ENCODE measurements around the gene MKNK1.
A peak's percentile ranks its signal among the peaks of the same experiment; 100 is the strongest.

The MKNK1 gene

DNA sequence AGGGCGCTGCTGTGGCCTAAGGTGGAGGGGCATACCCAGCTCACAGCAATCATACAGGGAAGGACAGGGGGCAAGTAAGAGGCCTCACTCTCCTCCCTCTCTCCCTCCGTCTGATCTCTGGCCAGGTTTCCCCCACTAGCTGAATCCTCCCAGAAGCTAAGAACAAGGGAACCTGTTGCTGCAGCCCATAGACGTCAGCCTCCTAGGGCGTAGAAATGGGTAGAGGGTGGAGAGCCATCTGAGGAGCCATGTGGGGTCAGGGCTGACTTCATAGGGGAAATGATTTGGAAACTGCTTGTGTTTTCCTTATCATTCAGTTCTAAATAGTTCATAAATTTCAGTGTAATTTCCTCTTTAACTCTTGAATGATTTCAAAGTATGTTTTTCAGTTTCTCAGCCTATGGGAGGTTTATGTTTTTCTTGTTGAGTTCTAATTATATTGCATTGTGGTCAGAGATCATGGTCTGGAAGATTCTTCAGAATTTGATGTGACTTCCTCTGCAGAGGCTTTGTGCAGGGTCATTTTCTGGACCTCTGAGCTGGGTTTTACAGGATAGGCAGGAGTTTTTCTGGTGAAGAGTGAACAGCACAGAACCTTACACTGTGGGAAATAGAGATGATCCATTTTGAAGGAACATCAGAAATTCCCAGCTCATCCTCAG, 14.8 kb upstream of the MKNK1 start:
- no peak for DNase-seq (ENCODE audit: low read depth)

- no peak for DNase-seq (ENCODE audit: low read depth)
Observed at GRCh38 chr1:46617833-46618232, 13.8 kb upstream of the MKNK1 start.

GRCh38 chr1:46617108-46617800, 13.2 kb upstream of the MKNK1 start:
- DNase-seq (ENCODE audit: low read depth): no peak

DNA sequence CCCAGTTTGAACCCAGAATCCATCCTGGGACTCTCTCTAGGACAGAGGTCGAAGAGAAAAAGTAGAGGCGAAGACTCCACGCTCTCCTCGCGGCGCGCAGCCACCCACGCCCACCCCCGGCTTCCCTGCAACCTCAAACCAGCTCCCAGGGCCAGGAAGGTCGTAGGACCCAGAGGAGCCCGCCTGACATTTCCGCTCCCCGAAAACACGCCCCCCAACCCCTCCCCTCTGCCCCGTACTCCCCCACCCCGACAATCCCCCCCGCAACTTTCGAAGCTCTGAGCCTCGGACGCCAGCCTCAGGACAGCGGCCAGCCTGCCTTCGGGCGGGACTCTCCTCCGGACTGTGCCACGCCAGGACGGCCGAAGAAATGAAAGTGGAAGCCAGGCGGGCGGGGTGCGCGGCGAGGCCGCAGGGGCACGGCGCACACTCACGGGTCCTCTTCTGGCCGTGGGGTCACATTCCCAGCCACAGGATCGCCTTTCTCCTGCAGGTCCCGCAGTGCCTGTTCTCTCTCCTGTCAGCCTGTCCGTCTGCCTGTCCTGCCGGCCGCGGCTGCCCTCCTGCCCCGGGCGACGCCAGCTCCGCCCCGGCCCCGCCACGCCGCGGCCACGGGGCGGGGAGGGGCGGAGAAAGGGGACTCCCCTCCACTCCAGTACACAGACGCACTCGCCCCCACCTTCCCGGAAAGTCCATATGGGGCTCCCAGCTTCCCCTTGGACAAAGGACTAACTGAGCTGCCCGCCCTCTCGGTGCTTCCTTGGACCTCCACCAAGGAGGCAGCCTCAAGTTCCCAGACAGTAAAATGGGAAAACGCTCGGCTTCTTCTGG, 12.4 kb upstream of the MKNK1 start, which contains the start of gene MOB3C:
MOB3C (minus strand) TSS at position 535 of the 831 bp plus-strand sequence. CDS start 3,490 bp downstream, outside the sequence.
- peak; percentile 79 for DNase-seq (ENCODE audit: low read depth)

DNA sequence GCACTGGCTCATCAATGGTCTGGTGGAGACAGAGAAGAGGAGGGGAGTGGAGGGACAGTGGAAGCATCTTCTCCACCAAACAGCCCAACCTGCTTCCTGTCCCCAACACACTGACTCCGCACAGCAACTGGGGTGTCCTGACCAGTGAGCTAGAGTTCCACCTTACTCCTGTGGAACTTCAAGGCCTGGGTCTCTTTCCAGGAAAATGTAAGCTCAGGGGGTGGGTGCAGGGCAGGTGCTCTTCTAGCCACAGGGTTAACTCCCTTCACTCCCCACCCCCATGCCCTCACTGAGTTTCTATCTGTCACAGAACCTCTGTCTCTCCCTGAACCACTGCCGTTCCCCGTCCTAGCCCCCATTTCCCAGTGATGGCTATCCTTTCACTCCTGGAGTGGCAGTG, 11.7 kb upstream of the MKNK1 start:
- DNase-seq (ENCODE audit: low read depth): no peak

- no peak for DNase-seq (ENCODE audit: low read depth)
Observed at GRCh38 chr1:46615088-46615487, 11.0 kb upstream of the MKNK1 start.

DNA sequence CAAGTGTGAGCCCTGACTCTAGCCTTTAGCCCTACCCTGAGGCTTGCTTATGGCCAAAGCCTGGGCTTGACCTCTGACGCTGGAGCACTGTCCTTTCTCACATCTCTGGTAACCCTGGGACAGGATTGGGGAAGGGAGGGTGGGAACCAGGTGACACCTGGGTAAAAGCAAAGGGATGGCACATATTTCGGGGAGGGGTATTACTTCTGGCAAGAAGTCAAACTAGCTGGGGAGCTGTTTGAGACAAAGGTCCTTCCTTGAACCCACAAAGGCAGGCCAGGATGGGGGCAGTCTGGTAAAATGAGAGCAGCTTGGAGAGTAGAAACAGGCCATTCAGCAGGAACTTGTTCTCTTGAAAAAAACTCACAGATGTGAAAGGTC, 10.5 kb upstream of the MKNK1 start:
- DNase-seq (ENCODE audit: low read depth): no peak

DNA sequence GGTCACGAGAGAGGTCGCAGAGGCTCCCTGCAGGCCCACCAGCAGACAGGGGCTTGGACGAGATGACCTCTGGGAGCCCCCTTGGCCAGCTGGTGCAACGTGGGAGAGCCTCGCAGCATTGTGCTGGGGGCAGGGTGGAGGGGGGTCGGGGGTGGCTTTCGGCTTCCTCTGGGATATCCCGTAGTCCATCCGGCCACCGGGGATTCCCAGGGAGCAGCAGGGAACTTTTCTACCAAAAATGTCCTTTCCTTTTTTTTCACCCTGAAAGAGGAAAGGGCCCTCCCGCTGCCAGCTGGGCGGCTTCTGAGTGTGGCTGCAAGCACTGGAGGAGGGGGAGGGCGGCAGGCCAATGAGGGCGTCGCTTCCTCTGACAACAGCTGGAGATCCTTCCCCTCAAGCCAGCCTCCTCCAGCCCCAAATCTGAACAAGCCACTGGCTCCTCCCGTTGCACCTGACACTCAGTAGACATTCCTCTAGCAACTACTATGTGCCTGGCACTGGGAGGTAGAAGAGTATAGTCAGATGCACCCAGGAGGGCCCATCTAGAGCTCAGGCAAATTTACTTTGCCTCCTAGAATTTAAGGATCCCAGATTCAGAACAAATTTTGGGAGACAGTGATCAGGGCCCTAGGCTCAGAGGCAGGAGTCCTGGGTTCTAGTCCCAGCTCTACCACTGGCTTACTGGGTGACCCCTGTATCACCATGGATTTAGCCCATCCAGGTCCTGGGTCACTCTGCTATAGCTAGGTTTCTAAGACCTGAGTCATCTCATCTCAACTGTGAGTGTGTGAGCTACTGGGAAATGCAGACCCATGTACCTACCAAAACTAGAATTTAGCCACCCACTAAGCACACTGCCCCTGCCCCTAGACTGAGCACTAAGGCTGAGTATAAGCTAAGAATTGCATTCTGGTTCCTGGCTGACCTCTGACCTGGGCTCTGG, 9.9 kb upstream of the MKNK1 start:
- no peak for DNase-seq (ENCODE audit: low read depth)

DNA sequence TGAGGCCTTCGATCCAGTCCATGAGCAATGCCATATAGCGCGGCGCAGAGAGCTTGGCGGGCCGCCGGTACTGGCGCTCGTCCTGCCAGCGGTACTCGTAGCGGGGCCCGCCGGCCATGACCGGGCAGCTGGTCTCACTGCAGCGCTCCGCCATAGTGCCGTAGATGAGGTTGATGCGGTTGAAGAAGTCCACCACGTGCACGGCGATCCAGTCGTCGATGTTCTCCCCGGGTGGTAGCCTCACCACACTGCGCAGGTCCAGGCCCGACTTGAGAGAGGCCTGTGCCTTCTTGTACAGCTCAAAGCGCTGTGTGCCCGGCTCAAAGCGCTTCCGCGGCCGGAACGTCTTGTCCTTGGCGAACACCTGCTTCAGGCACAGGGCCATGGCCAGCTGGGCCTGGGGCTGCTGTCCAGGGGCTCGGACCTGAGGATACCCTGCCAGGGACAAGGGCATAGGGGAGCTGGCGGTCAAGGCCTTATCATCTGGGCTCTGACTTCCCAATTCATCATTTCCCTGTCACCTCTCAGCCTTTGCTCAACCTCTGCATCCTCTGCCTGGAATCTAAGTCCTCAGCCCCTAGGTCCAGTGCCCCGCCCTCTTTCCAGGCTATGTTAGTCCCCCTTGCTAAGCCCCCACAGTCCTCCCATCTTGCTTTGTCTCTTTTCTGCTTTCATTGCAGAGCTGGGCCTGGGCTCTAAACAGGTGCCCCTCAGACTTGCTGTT, 9.0 kb upstream of the MKNK1 start:
- DNase-seq (ENCODE audit: low read depth): no peak

- no peak for DNase-seq (ENCODE audit: low read depth)
Observed at GRCh38 chr1:46611691-46612221, 7.7 kb upstream of the MKNK1 start.

GRCh38 chr1:46607345-46608130, 3.5 kb upstream of the MKNK1 start:
- DNase-seq (ENCODE audit: low read depth): no peak

- DNase-seq (ENCODE audit: low read depth): no peak
Observed at GRCh38 chr1:46606255-46606965, 2.3 kb upstream of the MKNK1 start.

GRCh38 chr1:46605232-46605631, 1.2 kb upstream of the MKNK1 start:
- DNase-seq (ENCODE audit: low read depth): no peak

DNA sequence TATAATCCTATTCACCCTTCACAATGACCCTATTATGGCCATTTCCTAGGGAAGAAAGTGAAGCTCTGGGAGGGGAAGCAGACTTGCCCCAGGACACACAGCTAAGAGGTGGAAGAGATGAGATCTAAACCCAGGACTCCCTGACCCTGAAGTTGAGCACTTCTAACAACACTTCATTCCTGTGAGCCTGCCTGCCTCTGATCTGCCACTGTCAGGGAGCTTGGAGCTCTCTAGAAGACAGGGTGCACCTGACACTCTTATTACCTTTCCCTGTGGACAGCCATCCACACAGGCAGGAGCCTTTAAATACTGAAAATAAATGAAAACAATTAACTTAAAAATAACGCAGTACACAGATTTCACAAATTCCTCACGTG, 599 bp downstream of the MKNK1 start:
- DNase-seq (ENCODE audit: low read depth): no peak

- DNase-seq (ENCODE audit: low read depth): no peak
Observed at GRCh38 chr1:46601257-46602007, 2.6 kb downstream of the MKNK1 start.

GRCh38 chr1:46599059-46599970, 4.8 kb downstream of the MKNK1 start:
- no peak for DNase-seq (ENCODE audit: low read depth)

GRCh38 chr1:46596846-46597245, 7.2 kb downstream of the MKNK1 start:
- no peak for DNase-seq (ENCODE audit: low read depth)

- no peak for DNase-seq (ENCODE audit: low read depth)
Observed at GRCh38 chr1:46596036-46596435, 8.0 kb downstream of the MKNK1 start.
